H1 (cell line): ENCODE measurements around the gene HLA-DPA1.

Experiments
- CBX8 ChIP-seq: fragments of 300-800, 300-1000 bp; sonication (generic); IDR thresholded peaks from 2 replicates; pipeline ENCODE4 v1.7.1; 2016; ENCODE audit warnings: low read depth, low read length, borderline replicate concordance
- EP300 ChIP-seq, 2 experiments: IDR thresholded peaks; 1 replicate in 1 of 2; 2 replicates in 1 of 2; pipeline ENCODE4 v1.6.1; 2011 to 2012; ENCODE audit warnings: low read depth in 2 of 2, low read length in 2 of 2, mild to moderate bottlenecking in 2 of 2, borderline replicate concordance in 1 of 2, inconsistent platforms in 1 of 2, moderate library complexity in 1 of 2
- POLR2A ChIP-seq, 2 experiments: IDR thresholded peaks; 1 replicate in 1 of 2; 2 replicates in 1 of 2; pipeline ENCODE4 v1.6.1; 2011; ENCODE audit warnings: low read depth in 2 of 2, low read length in 2 of 2, mild to moderate bottlenecking in 2 of 2; ENCODE audit errors: control extremely low read depth in 1 of 2
- TAF1 ChIP-seq: IDR thresholded peaks from 2 replicates; pipeline ENCODE4 v1.6.1; 2011; ENCODE audit warnings: mild to moderate bottlenecking, low read depth, low read length
- TF ChIP-seq, protein P1 (sequence below), 3 experiments: IDR thresholded peaks; 1 replicate in 2 of 3; 2 replicates in 1 of 3; pipeline versions ENCODE4 v1.5.1 to v1.6.1; 2011; ENCODE audit warnings: low read length in 3 of 3, mild to moderate bottlenecking in 3 of 3, inconsistent platforms in 2 of 3, low read depth in 1 of 3, moderate library complexity in 1 of 3; ENCODE audit not compliant: insufficient read depth in 1 of 3; ENCODE audit errors: control extremely low read depth in 1 of 3

GRCh38 chr6:33021917-33022316 lies 51.5 kb downstream of the HLA-DPA1 start:
- TF ChIP-seq, protein P1, sequence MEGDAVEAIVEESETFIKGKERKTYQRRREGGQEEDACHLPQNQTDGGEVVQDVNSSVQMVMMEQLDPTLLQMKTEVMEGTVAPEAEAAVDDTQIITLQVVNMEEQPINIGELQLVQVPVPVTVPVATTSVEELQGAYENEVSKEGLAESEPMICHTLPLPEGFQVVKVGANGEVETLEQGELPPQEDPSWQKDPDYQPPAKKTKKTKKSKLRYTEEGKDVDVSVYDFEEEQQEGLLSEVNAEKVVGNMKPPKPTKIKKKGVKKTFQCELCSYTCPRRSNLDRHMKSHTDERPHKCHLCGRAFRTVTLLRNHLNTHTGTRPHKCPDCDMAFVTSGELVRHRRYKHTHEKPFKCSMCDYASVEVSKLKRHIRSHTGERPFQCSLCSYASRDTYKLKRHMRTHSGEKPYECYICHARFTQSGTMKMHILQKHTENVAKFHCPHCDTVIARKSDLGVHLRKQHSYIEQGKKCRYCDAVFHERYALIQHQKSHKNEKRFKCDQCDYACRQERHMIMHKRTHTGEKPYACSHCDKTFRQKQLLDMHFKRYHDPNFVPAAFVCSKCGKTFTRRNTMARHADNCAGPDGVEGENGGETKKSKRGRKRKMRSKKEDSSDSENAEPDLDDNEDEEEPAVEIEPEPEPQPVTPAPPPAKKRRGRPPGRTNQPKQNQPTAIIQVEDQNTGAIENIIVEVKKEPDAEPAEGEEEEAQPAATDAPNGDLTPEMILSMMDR (IDR thresholded peaks at IDR 0.05; ENCODE audit: control extremely low read depth in 1 of 3, insufficient read depth in 1 of 3, low read depth in 1 of 3, low read length in 3 of 3), result no peak
- TF ChIP-seq POLR2A (IDR thresholded peaks at IDR 0.05; ENCODE audit: control extremely low read depth in 1 of 2, low read depth in 2 of 2, low read length in 2 of 2), result no peak
- no peak for TF ChIP-seq EP300 (IDR thresholded peaks at IDR 0.05; ENCODE audit: borderline replicate concordance in 1 of 2, low read depth in 2 of 2, low read length in 2 of 2)
- no peak for TF ChIP-seq CBX8
- no peak for TF ChIP-seq TAF1
